Stimulated activated CD8-positive, alpha-beta memory T cell treated with anti-CD3 and anti-CD28 coated beads, Interleukin-12 subunit alpha, Interleukin-12 subunit beta, amount 100 ng/mL, for 4 hours (primary cell): ENCODE data around the gene E2F1.
"Not testable (repeated sequence)": the region's sequence is repeated elsewhere in the genome, so short reads cannot be mapped to it uniquely, and the experiment has no call there.

Experiments
- DNase-seq: peaks from one replicate; pipeline ENCODE4 v3.0.0-alpha.2; 2020; ENCODE audit warnings: low read depth

E2F1 gene

DNA sequence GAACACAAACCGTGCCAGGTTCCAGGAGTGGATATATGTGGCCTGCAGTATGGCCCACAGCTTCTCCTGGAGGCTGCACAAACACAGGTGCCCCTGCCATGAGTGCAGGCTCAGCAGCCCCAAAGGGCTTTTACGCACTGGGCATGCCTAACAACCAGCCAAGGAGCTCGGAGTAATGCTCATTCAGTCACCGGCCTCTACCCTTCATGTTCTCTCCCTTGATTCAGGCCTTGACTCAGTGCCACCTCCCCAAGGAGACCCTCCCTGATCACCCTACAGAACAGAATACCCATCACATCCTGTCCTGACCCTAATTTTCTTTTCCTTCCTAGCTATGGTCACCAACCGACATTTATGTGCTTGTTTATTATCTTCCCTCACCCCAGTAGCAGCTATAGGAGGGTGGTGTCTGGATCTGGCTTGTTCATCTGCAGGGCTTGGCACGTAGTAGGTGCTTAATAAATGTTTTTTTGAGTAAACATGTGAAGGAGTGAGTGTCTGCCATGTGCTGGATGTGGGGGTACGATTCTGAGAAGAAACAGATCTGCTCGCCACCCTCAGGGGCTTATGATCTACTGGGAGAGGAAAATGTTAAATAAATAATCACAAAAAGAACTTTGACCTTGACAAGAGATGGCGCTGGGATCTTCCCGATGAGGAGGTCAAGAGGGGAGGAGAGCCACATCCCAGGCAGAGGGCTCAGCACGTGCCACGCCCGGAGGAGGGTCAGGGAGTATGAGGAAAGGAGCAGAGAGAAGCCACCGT is 24.7 kb upstream of the E2F1 start:
- DNase-seq: no peak

DNA sequence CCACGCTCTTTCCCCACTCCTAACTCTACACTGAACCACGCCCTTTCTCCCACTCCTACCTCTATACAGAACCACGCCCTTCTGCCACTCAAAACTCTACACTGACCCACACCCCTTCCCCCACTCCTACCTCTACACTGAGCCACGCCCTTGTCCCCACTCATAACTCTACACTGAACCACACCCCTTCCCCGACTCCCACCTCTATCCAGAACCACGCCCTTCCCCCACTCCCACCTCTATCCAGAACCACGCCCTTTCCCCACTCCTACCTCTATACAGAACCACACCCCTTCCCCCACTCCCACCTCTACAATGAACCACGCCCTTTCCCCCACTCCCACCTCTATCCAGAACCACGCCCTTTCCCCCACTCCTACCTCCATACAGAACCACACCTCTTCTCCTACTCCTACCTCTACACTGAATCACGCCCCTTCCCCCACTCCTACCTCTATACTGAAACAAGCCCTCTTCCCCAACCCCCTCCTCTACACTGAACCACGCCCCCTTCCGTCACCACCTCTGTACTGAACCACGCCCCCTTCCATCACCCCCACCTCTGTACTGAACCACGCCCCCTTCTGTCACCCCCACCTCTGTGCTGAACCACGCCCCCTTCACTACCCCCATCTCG is 23.8 kb upstream of the E2F1 start:
- no peak for DNase-seq

DNA sequence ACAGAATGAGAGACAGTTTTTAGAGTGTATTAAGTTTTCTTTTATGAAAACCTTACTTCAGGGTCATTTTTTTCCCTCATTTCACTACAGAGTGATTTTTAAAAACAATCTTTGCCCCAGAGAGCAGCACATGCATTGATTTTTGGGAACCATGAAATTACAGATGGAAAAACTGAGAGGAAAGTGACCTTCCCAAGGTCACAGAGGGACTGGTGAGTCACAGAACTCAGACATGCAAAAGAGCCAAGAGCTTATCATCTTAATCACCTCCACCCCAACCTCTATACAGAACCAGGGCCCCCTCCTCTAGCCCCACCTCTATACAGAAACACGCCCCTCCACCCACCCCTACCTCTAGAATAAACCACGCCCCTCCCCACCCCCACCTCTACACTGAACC is 23.2 kb upstream of the E2F1 start:
- DNase-seq: no peak

DNA sequence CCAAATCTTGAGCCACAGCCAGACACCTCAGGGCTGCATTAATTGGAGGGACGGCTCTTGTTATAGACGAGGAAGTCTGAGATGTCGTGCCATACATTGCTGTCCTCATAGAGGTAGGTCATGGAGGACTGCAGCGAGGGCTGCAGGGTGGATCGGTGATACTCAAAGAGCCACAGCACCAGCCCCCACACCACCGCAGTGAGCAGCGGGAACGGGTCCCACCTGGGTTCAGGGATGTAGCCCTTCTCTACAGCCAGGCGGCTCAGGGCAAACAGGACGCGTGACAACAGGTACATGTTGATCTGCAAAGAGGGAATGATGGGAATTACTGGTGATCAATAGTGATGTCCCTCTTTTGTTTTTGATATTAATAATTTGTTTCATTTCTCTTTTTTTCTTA is 21.5 kb upstream of the E2F1 start:
- no peak for DNase-seq

DNA sequence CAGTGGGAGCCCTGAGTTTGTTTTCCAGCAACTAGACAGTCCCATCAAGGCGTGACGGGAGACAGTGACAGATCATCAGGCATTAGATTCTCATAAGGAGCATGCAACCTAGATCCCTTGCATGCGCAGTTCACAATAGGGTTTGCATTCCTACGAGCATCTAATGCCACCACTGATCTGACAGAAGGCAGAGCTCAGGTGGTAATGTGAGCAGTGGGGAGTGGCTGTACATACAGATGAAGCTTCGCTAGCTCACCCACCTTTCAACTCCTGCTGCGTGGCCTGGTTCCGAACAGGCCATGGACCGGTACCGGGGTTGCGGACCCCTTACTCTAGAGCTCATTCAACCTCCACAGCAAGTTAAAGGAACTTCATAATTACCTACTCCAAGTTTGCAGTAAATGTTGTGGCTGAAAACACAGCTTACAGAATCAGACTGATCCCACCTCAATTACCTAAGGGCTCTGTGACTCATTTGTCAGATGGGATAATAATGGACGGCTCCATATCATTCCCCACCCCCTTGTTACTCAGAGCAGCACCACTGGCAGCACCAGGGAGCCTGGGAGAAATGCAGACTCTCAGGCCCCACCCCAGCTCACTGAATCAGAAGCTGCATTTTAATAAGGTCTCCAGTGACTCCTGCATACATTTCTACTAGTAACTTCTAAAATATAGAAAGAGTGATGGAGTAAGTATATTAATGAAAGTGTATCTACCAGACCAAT is 18.2 kb upstream of the E2F1 start:
- DNase-seq: no peak

DNA sequence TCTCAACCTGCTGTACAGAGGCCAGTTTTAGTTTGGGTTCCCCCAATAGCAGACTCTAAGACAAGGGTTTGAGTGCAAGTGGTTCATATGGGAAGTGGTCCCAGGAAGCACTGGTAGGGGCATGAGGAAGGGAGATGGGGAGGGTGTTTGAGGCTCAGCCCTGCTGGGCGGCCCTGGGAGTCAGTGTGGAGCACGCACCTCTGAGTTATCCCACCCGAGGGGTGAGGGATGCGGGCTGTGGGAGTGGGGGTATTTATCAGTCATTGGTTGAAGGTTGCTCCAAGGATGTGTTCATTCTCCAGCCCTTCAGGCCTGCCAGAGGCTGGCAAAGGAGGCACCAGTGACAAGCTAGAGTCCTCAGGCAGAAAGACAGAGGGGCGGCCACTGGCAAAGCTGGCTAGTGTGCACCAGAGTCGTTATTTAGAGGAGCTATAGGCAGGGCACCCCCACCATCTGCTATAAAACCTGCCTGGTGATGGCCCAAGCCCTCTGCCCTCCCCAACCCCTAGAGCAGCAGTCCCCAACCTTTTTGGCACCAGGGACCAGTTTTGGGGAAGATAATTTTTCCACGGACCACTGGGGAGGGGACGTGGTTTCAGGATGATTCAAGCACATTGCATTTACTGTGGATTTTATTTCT is 17.4 kb upstream of the E2F1 start:
- DNase-seq: no peak

DNA sequence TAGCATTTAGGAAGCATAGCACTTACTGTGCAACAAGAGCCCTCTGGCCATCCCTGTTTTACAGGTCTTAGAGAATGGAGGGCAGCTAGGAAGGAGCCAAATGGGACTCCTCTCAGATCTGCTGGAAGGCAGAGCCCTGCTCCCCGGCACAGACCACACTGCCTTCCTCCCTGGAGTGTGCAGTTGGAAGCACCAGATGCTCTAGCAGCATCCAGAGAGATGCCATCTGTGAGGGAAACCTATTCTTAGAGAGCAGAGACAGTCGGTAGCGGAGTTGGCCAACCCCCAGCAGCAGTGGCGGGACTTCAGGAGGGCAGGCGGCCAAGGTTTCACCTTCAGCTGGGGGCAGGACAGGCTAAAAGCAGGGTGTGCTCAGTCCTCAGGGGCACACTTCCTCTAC is 16.7 kb upstream of the E2F1 start:
- DNase-seq: no peak

DNA sequence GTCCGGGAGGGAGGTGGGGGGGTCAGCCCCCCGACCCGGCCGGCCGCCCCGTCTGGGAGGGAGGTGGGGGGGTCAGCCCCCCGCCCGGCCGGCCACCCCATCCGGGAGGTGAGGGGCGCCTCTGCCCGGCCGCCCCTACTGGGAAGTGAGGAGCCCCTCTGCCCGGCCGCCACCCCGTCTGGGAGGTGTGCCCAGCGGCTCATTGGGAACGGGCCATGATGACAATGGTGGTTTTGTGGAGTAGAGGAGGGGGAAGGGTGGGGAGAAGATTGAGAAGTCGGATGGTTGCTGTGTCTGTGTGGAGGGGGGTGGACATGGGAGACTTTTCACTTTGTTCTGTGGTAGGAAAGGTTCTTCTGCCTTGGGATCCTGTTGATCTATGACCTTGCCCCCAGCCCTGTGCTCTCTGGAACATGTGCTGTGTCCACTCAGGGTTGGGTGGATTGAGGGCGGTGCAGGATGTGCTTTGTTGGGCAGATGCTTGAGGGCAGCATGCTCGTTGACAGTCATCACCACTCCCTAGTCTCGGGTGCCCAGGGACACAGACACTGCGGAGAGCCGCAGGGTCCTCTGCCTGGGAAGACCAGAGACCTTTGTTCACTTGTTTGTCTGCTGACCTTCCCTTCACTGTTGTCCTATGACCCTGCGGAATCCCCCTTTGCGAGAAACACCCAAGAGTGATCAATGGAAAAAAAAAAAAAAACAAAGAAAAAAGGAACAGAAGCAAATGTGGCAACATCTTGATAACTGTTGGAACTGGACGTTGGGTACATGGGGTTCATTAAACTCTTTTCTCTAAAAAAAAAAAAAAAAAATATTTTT is 15.7 kb upstream of the E2F1 start:
- DNase-seq: no peak

DNA sequence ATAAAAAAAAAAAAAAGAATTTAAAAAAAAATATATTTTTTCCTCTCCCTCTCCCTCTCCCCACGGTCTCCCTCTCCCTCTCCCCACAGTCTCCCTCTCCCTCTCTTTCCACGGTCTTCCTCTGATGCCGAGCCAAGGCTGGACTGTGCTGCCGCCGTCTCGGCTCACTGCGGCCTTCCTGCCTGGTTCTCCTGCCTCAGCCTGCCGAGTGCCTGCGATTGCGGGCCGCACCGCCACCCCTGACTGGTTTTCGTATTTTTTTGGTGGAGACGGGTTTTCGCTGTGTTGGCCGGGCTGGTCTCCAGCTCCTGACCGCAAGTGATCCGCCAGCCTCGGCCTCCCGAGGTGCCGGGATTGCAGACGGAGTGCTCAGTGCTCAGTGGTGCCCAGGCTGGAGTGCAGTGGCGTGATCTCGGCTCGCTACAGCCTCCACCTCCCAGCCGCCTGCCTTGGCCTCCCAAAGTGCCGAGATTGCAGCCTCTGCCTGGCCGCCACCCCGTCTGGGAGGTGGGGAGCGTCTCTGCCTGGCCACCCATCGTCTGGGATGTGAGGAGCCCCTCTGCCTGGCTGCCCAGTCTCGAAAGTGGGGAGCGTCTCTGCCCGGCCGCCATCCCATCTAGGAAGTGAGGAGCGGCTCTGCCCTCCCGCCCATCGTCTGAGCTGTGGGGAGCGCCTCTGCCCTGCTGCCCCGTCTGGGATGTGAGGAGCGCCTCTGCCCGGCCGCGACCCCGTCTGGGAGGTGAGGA is 14.7 kb upstream of the E2F1 start:
- DNase-seq: not testable (repeated sequence)

DNA sequence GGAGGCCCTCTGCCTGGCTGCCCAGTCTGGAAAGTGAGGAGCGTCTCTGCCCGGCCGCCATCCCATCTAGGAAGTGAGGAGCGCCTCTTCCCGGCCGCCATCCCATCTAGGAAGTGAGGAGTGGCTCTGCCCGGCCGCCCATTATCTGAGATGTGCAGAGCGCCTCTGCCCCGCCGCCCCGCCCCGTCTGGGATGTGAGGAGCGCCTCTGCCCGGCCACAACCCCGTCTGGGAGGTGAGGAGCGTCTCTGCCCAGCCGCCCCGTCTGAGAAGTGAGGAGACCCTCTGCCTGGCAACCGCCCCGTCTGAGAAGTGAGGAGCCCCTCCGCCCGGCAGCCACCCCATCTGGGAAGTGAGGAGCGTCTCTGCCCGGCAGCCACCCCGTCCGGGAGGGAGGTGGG is 12.8 kb upstream of the E2F1 start:
- DNase-seq: not testable (repeated sequence)

DNA sequence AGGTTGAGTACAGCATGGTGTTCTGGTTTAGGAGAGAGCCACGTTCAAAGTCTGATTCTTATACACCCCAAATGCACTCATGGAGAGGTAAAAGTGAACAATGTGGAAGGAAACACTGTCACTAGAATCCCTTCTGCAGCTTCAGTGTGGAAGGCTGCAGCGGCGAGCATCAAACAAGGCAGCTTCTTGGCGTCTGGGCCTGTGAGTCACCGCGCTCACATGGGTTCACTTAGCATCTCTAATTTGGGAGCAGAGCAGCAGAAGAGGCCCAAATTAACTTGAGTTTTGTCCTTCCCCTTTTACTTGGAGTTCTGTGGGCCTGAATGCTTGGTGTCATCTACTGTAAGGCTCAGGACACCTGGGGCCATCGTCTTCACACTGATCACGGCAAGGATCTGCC is 10.9 kb upstream of the E2F1 start:
- no peak for DNase-seq

DNA sequence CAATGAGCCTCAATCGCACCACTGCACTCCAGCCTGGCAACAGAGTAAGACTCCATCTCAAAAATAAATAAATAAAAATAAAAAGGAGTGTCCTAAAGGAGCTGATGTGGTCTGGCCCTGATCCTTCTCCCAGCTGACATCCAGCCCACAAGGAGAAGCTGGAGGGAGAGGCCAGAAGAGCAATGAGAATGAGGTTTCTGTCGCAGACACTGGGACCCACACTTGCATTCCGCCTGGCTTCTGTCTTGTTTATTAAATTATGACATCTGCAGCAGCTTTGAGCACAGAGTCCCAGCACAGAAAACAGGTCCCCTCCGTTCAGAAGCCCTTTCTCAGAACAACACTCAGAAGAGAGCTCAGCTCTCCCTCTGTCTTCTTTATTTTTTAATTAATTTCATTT is 10.3 kb upstream of the E2F1 start:
- no peak for DNase-seq

DNA sequence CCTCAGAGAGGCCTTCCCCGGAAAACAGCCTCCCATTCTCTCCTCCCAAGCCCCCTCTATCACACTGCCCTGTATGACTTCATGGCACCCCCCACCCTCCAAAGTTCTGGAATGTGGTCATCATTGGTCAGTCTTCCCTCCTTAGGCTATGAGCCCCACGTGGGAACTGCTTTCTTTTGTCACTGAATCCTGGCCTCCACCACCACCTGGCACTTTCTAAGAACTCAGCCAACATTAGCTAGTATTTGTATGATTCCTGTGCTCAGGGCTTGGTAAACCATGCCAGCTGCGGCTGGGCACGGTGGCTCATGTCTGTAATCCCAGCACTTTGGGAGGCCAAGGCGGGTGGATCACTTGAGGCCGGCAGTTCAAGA is 8.4 kb upstream of the E2F1 start:
- no peak for DNase-seq

DNA sequence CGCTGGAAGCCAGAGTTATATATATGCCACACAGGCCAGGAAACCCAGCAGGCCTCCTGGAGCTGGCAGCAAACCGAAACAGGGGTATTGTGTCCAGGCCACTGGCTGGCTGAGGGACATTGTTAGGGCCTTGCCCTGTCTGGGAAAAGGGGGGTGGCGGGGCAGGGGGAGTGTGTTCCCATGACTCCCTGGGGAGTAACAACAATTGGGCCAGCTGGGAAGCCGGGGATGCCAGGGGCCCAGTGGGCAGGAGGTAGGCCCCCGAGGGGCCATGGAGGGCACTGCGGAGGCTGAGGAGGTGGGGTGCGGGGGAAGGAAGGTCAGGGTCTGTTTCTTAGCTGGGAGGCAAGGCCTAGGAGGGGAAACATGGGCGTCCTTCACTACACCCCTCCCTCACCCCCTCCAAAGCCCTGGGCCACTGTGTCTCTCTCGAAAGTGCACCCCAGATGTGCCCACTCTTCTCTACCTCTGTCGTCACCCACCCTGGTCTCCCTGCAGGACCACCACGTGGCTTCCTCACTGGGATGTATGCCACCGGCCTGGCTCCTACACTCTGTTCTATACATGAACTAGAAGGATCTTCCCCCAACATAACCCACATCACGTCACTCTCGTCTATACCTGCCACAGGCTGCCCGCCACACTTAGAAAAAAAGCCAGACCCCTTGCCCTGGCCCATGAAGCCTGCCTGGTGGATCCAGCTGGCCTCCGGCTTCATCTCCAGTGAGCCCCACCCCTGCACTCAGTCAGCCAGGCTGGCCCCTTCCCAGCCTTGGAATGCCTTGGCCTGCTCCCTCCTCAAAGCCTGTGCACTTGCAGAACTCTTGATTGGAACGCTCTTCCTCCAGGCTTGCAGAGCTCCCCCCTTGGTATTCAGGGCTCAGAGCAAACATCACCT is 7.8 kb upstream of the E2F1 start:
- no peak for DNase-seq

DNA sequence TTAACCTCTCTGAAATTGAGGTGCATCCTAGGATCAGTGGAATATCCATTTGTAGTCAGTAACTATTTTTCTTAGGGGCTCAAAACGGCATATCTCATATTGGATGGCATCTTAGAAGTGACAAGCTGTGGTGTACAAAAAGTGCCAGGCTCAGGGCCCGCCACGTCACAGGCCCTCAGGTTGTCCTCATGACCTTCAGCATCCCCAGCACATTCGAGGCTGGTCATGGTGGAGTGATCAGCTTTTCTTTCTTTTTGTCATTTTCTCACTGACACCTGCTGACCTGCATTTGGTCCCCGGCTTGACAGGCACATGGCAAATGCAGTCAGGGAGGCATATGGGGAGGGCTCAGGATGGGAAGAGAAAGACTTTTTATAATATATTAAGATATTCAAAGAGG is 7.1 kb upstream of the E2F1 start:
- DNase-seq: no peak

DNA sequence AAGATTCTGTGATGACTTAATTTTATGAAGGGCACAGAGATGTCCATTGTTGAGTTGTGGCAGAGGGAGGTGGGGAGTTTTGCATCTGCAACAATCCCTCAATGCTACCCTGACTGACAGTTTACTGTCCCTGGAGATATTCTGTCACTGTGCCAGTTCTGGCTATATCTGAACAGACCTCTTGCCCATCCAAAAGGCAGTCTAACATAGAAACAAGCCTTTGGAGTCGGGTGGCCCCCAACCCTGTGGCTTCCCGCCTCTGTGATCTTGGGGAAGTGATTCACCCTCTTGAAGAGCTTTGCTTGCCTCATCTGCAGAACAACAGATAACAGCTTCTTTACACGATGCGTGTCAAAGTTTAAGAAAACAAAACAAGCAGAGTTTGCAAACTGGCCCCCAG is 3.8 kb upstream of the E2F1 start:
- DNase-seq: peak; percentile 39

DNA sequence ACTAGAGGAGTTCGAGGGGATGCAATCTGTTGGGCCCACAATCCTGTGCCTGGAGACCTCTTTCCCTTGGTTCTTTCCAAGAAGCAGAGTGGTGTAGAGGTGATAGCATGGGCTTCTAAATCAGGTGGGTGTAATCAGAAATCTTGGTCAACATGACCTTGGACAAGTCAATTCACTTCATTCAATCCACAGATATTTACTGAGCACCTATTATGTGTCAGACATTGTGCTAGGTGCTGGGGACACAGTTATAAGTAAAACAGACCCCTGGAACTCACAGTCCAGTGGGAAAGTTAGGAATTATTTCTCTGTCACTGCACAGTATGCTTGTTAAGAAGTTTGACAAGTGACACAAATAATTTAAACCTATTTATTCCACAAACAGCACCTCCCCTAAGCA is 3.3 kb upstream of the E2F1 start:
- DNase-seq: no peak

DNA sequence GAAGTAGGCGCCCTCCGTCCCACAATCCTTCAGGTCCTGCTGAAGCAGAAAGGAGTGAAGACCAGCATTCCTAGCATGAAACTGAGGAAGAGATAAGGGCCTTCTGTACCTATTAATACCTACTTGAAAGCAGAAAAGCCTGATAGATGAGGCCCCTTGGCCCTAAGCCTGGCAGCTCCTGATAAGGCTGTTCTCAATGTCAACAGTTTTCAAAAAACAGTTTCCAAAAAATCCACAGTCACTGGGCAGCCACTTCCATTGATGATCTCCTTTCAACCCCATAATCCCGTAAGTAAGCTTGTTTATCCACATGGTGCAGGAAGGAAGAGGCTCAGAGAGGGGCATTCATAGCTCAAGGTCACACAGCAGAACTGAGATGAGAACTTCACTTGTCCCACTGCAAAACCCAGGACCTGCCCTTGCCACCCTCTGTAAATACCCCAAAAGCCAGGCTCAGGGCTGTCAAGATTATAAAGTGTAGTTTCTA is 2.8 kb upstream of the E2F1 start:
- no peak for DNase-seq

DNA sequence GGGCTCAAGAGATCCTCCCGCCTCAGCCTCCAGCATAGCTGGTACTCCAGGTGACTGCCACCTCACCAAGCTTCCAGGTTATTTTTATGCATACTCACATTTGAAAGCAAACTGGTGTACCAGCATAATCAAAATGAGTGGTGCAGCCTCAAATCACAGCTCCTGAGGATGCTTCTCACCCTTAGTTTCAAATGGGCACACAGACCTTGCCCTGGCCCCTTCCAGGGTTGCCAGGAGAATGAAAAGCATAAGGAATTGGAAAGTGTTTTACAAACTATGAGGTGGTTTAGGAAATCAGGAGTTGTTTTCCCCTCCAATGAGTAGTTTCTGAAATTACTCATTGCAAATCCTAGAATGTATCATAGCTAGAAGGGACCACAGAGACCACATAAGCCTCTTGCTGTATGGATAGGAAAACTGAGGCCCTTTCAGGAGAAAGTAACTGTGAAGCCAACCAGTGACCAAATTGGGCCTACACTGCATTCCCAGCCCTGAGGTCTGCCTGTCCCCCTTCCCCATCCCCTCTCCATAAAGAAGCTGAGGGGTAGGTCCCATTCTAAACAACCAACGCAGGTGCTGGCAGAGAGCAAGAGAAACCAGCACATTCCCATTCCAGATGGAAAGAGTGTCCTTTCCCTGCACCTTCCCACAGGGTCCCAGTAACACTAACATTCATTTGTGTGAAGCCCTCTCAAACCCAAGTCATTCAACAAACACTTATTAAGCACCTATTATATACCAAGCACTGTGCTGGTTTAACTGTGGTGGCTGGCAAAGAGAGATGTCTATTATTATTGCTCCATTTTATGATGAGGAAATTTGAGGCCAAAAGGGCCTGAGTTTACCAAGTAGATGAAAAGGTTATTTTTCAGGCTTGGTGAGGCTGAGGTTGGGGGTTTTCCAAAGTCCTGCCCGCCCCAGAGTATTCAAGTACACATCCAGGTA is 2.1 kb upstream of the E2F1 start:
- no peak for DNase-seq
